Muscle layer of duodenum (tissue), 2 donors: ENCODE results near the gene TCF7L1.
"Not testable (repeated sequence)": the region's sequence is repeated elsewhere in the genome, so short reads cannot be mapped to it uniquely, and the experiment has no call there.

Source experiments
- H3K27ac ChIP-seq: one replicate; pipeline ENCODE4 v1.7.0; 2013; ENCODE audit warnings: mild to moderate bottlenecking, low read length
- H3K27me3 ChIP-seq: one replicate; pipeline ENCODE4 v1.7.0; 2013; ENCODE audit warnings: low read depth, mild to moderate bottlenecking, control low read depth, low read length
- H3K36me3 ChIP-seq, 2 donors: one replicate each; pipeline ENCODE4 v1.7.0; 2013; ENCODE audit warnings: low read length in 2 of 2, control low read depth in 1 of 2, mild to moderate bottlenecking in 1 of 2; ENCODE audit not compliant: insufficient read depth in 2 of 2, control insufficient read depth in 1 of 2
- H3K4me1 ChIP-seq, 2 donors: one replicate each; pipeline ENCODE4 v1.7.0; 2013; ENCODE audit warnings: low read length in 2 of 2, mild to moderate bottlenecking in 2 of 2, control low read depth in 1 of 2, moderate library complexity in 1 of 2; ENCODE audit not compliant: insufficient read depth in 2 of 2, control insufficient read depth in 1 of 2
- H3K4me3 ChIP-seq, 2 donors: one replicate each; pipeline ENCODE4 v1.7.0; 2013; ENCODE audit warnings: low read length in 2 of 2, low read depth in 1 of 2, mild to moderate bottlenecking in 1 of 2
- H3K9me3 ChIP-seq, 2 donors: one replicate each; pipeline ENCODE4 v1.7.0; 2013; ENCODE audit warnings: low read length in 2 of 2, control low read depth in 1 of 2, mild to moderate bottlenecking in 1 of 2; ENCODE audit not compliant: control insufficient read depth in 1 of 2
- donor health status: healthy.

Gene TCF7L1

DNA sequence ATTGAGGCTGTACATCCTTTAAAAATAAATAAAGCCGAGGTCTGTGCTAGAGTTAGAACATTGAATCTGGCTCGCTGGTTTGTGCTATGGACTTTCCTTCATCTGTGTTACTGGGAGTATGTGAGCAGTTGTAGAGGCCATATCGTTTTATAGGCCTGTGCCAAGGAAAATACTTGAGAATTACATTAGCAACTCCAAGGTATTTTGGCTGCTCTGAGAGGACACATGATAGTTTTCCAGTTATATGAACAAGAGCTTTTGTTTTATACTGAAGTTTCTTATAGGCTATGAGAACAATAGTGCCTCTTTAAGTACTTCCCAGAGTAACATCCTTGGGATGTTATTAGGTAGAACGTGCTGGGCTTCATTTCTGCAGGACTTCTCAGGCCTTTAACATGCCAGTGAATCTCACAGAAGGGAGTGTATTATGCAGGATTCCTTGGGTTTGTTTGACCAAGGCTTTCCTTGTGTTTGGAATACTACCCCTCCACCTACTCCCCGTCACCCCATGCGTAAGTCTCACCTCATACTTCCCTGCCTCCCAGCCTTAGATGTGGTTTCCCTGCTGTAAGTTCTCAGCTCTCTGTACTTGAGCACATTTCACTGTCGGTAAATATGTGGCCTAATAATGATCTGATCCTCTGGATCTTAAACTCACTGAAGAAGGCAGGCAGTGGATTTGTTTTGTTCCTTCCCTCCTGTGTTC is 21.0 kb downstream of the TCF7L1 start:
- Histone ChIP-seq H3K27me3 (no peaks in the 10 kb centered on the region), H3K27ac (no peak overlapping the region), H3K36me3 (no peaks in the 10 kb centered on the region), H3K9me3 (no peaks in the 10 kb centered on the region), H3K4me1 (peaks cover 0 to 40% of the 10 kb centered on the region in 2 donors), H3K4me3 (no peak overlapping the region)

DNA sequence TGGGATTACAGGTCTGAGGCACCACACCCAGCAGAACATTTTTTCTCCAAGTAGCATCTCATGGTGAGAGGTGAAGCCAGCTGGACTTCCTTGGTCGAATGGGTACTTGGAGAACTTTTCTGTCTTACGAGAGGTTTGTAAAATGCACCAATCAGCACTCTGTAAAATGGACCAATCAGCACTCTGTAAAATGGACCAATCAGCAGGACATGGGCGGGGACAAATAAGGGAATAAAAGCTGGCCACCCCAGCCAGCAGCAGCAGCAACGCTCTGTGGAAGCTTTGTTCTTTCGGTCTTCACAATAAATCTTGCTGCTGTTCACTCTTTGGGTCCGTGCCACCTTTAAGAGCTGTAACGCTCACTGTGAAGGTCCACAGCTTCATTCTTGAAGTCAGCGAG is 21.9 kb downstream of the TCF7L1 start:
- H3K27ac ChIP-seq, H3K36me3 ChIP-seq, H3K9me3 ChIP-seq, H3K4me3 ChIP-seq, H3K27me3 ChIP-seq: not testable (repeated sequence)
- H3K4me1 ChIP-seq = peaks cover 0 to 46% of the 10 kb centered on the region in 2 donors

DNA sequence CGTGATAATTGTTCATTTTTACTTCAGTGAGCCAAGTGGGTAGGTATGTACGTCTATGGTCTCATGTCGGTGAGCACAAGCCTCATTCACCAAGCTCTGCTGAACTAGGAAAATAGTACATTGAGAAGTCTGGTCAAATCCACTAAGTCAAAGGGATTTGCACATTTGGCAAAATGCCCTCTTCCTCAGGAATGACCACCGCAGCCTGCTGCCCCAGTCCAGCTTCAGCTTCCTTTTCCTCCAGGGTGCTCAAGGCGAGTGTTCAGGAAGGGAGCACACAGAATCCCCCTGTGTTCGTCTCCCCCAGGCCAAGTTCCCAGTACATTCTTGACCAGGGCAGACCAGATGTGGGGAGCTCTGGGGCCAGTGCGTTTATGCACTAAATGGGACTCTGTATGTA is 23.0 kb downstream of the TCF7L1 start:
- no peak overlapping the region for H3K4me3 ChIP-seq
- no peaks in the 10 kb centered on the region for H3K9me3 ChIP-seq
- peaks cover 0 to 52% of the 10 kb centered on the region in 2 donors for H3K4me1 ChIP-seq
- no peaks in the 10 kb centered on the region for H3K27me3 ChIP-seq
- H3K27ac ChIP-seq = no peak overlapping the region
- no peaks in the 10 kb centered on the region for H3K36me3 ChIP-seq

DNA sequence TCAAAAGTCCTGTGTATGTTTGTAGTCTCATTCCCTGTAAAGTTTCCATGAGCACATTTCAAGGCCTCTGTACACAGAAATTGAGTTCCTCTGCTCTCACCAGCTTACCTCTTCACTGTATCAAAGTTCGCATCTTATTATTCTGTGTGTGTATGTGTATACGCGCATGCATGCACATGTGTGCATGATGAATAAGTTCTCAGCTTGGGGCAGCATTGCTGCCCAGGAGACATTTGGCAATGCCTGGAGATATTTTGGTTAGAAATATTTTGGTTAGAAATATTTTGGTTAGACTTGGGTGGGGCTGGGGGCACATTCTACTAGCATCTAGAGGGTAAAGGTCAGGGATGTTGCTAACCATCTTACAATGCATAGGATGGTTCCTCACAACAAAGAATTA is 23.4 kb downstream of the TCF7L1 start:
- no peaks in the 10 kb centered on the region for H3K9me3 ChIP-seq
- no peaks in the 10 kb centered on the region for H3K27me3 ChIP-seq
- H3K27ac ChIP-seq = no peak overlapping the region
- H3K4me3 ChIP-seq = no peak overlapping the region
- H3K36me3 ChIP-seq = no peaks in the 10 kb centered on the region
- H3K4me1 ChIP-seq = peaks cover 0 to 57% of the 10 kb centered on the region in 2 donors

DNA sequence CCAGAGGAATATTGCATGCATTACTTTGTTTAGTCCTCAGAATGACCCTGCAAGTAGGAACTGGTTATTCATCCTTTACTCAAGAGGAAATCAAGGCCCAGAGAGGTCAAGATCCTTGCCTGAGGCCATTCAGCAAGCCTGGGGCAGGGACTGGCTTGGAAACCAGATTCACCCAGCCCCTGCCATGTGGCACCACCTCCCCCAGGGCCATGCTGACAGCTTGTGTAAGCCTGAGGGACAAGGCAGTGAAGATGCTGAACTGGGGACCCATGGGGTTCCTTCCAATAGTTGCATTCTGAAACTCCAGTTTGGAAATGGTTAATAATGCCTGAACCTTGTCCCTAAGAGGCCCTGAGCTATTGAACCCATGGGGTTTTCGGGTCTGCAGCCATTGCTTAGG is 24.2 kb downstream of the TCF7L1 start:
- Histone ChIP-seq H3K4me1 (peaks cover under 1 to 61% of the 10 kb centered on the region in 2 donors), H3K4me3 (no peak overlapping the region), H3K36me3 (no peaks in the 10 kb centered on the region), H3K9me3 (no peaks in the 10 kb centered on the region), H3K27ac (no peak overlapping the region), H3K27me3 (no peaks in the 10 kb centered on the region)

DNA sequence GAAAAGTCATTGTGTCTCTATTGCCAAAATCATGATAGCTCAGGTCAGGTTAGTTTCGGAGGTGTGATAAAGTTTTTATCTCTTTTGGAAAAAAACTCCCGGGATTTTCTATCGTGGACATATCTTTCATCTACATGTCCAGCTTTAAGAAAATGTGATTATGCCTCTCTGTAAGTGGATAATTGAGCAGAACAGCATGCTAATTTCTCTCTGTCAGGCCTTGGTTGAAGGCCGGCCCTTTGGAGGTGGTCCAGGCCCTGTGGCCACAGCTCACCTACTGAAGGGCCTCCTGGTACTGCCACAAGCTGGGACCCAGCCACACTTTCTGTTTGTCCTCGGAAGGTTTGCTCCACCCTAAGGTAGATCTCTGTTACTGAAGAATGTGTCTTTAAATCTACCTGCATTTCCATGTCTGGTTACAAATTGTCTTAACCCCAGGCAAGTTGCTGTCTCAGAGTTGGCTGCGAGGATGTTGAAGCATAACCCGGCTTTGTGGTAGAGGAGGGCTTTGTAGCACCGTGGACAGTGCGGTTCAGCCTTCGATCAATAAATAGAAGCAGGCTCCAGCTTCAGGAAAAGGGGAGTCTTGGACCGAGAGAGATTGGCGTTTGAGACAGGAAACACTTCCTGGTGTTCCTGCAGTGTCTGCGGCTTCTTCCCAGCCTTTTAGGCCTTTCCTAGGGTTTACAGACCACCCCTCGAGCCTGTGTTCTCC is 25.5 kb downstream of the TCF7L1 start:
- H3K27ac ChIP-seq = no peak overlapping the region
- no peaks in the 10 kb centered on the region for H3K36me3 ChIP-seq
- no peaks in the 10 kb centered on the region for H3K9me3 ChIP-seq
- H3K4me1 ChIP-seq = peaks cover 3 to 75% of the 10 kb centered on the region in 2 donors
- H3K27me3 ChIP-seq = no peaks in the 10 kb centered on the region
- H3K4me3 ChIP-seq = no peak overlapping the region

DNA sequence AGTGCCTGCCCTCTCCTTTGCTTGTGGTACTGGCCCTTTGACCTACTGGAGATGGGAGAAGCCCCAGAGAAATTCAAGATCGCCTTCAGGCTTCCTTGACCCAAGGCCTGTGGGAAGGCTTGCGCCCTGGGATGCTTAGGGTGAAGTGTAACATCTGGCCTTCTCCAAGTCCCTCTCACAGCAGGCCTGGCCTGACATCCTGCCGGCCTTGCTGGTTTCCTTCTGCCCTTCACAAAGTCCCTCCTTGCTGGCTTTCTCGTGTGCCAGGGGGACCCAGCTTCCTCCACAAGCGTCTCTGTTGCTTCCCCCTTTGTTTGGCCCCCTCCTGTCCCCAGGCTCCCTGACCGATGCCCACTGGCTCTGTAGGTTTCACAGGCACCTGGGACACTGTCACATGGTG is 26.4 kb downstream of the TCF7L1 start:
- Histone ChIP-seq H3K27me3 (no peaks in the 10 kb centered on the region), H3K36me3 (no peaks in the 10 kb centered on the region), H3K4me3 (no peak overlapping the region), H3K27ac (no peak overlapping the region), H3K4me1 (peaks cover 3 to 82% of the 10 kb centered on the region in 2 donors), H3K9me3 (no peaks in the 10 kb centered on the region)

DNA sequence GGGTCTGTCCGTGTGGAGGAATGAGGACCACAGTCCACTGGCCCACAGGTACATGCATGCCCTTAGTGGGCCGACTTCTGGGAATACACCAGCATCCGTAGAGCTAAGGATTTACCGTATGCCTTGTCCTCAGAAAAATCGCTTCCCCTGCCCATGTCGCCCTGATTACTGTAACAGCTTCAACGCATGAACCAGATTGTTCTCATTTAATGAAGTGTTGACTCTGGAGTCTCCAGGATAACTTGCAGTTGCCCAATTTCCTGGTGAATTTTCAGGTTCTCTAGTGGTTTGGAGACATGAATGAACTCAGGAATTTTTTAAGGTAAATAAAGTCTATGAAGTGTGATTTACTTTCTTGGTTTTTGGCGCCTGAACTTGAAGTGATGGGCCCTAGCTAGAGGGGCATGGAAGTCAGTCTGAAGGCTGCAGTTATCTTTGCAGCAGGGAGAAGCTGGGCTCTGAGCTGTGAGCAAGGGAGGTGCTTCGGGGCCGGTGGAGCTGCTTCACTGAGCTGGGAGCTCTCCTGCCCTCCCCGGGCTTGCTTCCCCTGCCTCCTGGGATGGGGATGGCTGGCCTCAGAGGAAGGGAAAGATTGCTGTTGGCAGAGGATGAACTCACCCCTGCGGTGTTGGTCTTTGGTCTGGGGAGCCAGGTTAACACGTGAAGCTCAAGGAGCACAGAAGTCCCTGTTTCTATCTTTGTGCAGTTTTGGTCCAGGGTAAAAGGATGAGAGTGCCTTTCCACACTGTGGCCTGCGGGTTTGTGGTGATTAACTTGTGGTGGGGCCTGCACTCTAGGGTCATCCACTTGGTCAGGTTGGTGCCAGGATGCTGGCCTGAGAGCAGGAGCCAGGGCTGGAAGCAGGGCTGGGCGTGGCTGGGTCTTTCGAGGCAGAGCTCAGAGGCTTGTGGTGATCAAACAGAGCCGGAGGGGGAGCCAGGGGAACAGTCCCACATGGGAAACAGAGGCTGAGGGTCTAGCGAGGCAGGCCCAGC is 28.1 kb downstream of the TCF7L1 start:
- H3K27me3 ChIP-seq = no peaks in the 10 kb centered on the region
- peaks cover 3 to 75% of the 10 kb centered on the region in 2 donors for H3K4me1 ChIP-seq
- no peaks in the 10 kb centered on the region for H3K9me3 ChIP-seq
- no peak overlapping the region for H3K27ac ChIP-seq
- H3K4me3 ChIP-seq = no peak overlapping the region
- H3K36me3 ChIP-seq = no peaks in the 10 kb centered on the region

DNA sequence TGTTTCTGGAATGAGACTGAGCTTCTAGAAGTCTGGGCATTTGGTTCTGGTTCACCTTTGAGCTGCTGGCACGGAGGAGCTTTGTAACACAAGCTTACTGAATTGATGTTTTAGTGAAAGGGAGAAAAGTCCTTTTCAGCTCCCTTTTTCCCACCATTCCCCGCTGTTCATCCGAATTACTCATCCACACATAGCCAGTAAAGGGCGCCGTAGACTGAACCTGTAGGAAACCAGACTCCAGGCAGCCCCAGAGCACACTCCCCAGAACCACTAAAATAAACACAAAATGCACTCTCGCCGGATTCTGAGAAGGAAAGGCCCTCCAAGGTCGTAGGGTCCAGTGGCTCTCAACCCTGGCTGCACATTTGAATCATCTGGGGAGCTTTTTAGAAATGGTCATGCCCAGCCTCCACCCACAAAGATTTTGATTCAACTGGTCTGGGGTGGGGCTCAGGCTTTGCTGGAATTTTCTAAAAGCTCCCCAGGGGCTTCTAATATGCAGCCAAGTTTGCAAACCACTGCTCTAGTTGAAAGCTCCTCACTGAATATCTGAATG is 29.6 kb downstream of the TCF7L1 start:
- H3K9me3 ChIP-seq = no peaks in the 10 kb centered on the region
- H3K4me3 ChIP-seq = no peak overlapping the region
- no peak overlapping the region for H3K27ac ChIP-seq
- no peaks in the 10 kb centered on the region for H3K27me3 ChIP-seq
- H3K36me3 ChIP-seq = no peaks in the 10 kb centered on the region
- peaks cover 3 to 63% of the 10 kb centered on the region in 2 donors for H3K4me1 ChIP-seq

DNA sequence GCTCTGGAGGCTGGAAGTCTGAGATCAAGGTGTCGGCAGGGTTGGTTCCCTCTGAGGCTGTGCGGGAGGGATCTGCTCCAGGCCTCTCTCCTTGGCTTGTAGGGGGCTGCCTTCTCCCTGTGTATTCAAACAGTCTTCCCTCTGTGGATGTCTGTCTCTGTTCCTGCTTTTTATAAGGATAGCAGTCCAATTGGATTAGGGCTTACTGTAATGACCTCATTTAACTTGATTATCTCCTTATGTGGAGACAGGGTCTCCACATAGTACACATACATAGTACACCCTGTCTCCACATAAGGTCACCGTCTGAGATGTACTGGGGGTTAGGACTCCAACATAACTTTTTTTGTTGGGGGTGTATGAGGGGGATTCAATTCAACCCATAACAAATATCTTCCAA is 30.5 kb downstream of the TCF7L1 start:
- H3K27me3 ChIP-seq = no peaks in the 10 kb centered on the region
- no peaks in the 10 kb centered on the region for H3K9me3 ChIP-seq
- H3K4me1 ChIP-seq = peaks cover 3 to 55% of the 10 kb centered on the region in 2 donors
- H3K27ac ChIP-seq = no peak overlapping the region
- no peak overlapping the region for H3K4me3 ChIP-seq
- no peaks in the 10 kb centered on the region for H3K36me3 ChIP-seq

DNA sequence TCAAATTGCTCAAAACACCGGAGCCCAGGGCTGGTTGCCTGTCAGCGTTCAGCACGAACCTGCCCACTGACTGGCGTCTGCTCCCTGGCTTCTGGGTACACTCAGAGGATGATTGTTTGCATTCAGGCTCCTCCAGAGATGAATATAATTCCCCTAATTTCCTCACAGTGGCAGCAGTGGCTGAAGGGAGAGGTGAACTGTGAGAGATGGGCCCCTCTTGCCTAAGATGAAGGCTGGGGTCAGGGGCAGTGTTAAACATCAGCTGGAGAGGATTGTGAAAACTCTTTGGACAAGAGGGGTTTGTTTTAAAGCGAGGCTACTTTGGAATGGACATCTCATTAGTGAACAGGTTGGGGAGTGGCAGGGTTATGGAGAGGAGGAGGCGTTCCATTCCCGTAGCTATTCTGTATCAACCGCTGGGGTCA is 31.0 kb downstream of the TCF7L1 start:
- Histone ChIP-seq H3K9me3 (no peaks in the 10 kb centered on the region), H3K4me1 (peaks cover 3 to 50% of the 10 kb centered on the region in 2 donors), H3K4me3 (no peak overlapping the region), H3K36me3 (no peaks in the 10 kb centered on the region), H3K27ac (no peak overlapping the region), H3K27me3 (no peaks in the 10 kb centered on the region)
